ENCODE data around the gene AATK. TPM values are rescaled to one million over a fixed set of nuclear protein-coding genes. Genes with fewer than 3 reads are reported as not detected.

Gene AATK
- total and polyA plus RNA-seq, 2 donors: 0.24 to 1.9 TPM

DNA sequence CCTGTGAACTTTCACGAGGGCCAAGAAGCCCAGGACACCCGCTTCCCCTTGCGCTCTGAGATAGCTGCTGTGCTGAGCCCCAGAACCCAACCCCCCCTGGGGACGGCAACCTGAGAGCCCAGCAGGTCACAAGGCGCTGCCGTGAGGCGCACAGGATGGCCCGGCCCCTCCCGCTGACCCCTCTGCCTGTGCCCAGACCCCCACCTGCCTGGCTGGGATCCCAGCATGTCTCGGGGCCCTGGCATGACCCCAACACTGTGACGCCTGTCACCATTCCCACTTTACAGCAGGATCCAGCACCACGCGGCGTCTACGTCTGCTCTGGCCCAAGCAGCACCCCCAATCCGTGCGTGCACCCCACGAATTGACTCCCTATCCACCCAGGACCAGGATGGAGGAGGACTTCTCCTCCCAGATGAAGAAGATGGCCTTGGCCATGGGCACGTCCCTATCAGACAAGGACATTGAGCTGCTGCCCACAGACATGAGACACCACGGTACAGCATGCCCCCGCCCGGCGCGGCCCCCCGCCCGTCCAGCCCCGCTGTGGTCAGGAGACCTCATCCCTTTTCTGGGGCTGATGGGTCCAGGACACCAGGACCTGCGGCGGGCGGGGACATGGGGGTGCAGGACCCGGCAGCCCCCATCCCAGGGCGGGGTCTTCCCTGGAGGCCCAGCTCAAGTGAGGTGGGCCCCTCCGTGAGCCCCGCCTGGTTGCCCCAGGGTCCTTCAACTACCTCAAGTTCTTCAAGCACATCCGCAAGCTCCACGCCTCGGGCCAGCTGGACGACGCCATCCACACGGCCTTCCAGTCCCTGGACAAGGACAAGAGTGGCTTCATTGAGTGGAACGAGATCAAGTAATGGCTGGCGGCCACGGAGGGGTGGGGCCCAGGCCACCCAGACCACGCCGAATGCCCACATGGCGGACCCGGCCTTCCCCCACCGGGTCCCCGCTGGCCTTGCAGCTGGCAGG lies 15.1 kb upstream of the AATK start:
- H3K4me3 ChIP-seq (ENCODE audit: low read length in 2 of 2): no peak overlapping the region
- 97% methylated on average over 49 of the region's 49 CpGs for WGBS
- no peak overlapping the region for H3K27ac ChIP-seq (ENCODE audit: low read depth in 1 of 2, low read length in 1 of 2)
- H3K36me3 ChIP-seq (ENCODE audit: control insufficient read depth in 2 of 2, insufficient read depth in 2 of 2, low read length in 1 of 2): no peaks in the 10 kb centered on the region
- peaks cover 0 to 24% of the 10 kb centered on the region in 2 donors for H3K27me3 ChIP-seq (ENCODE audit: control insufficient read depth in 2 of 2, insufficient read depth in 1 of 2, low read length in 1 of 2)
- H3K9me3 ChIP-seq (ENCODE audit: control insufficient read depth in 2 of 2, insufficient read depth in 1 of 2, low read length in 1 of 2): no peaks in the 10 kb centered on the region
- H3K4me1 ChIP-seq (ENCODE audit: control insufficient read depth in 2 of 2, insufficient read depth in 2 of 2, low read length in 2 of 2): no peaks in the 10 kb centered on the region
- no peak for DNase-seq (ENCODE audit: low read depth in 6 of 9, low spot score in 9 of 9)

DNA sequence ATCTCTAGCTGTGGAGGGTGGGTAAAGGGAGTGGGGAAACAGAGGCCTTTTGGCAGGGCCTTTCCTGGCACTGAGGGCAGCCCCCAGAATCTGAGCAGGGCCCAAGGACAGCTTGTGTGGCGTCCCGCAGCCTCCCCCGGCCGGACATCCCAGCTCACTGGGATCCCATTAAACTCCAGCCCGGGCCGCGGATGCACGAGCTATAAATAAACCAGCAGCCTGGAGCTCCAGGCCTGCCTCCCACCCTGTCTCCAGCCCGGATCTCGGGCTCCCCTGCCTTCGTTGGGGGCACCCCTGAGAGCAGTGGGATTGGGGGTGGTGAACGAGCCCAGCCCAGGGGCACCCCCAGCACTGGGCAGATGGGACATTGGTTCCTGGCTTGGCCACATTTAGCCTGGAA lies 13.8 kb upstream of the AATK start:
- no peaks in the 10 kb centered on the region for H3K4me1 ChIP-seq (ENCODE audit: control insufficient read depth in 2 of 2, insufficient read depth in 2 of 2, low read length in 2 of 2)
- no peak overlapping the region for H3K27ac ChIP-seq (ENCODE audit: low read depth in 1 of 2, low read length in 1 of 2)
- no peaks in the 10 kb centered on the region for H3K9me3 ChIP-seq (ENCODE audit: control insufficient read depth in 2 of 2, insufficient read depth in 1 of 2, low read length in 1 of 2)
- DNase-seq (ENCODE audit: low read depth in 6 of 9, low spot score in 9 of 9): no peak
- H3K27me3 ChIP-seq (ENCODE audit: control insufficient read depth in 2 of 2, insufficient read depth in 1 of 2, low read length in 1 of 2): peaks cover 0 to 17% of the 10 kb centered on the region in 2 donors
- 94% methylated on average over 12 of the region's 12 CpGs for WGBS
- no peak overlapping the region for H3K4me3 ChIP-seq (ENCODE audit: low read length in 2 of 2)
- no peaks in the 10 kb centered on the region for H3K36me3 ChIP-seq (ENCODE audit: control insufficient read depth in 2 of 2, insufficient read depth in 2 of 2, low read length in 1 of 2)

DNA sequence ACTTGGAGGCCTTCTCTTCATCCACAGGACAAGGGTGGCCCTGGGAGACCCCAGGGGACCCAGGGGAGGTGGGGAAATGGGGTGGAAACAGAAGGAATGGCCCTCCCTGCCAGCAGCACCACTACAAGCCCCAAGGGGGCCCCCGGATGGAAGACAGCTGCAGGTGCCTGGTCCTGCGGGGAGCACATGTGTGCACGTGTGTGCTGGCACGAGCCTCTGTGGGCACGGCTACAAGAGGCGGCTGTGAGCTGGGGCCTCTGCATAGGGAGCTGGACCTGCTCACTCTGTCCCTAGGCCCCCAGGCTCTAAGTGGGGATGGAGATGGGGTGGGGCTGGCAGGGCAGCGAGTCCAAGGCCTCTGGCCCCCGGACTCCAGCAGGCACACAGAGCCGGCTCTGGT lies 13.2 kb upstream of the AATK start:
- Histone ChIP-seq H3K9me3 (ENCODE audit: control insufficient read depth in 2 of 2, insufficient read depth in 1 of 2, low read length in 1 of 2) (no peaks in the 10 kb centered on the region), H3K27ac (ENCODE audit: low read depth in 1 of 2, low read length in 1 of 2) (no peak overlapping the region), H3K27me3 (ENCODE audit: control insufficient read depth in 2 of 2, insufficient read depth in 1 of 2, low read length in 1 of 2) (peaks cover 0 to 11% of the 10 kb centered on the region in 2 donors), H3K4me3 (ENCODE audit: low read length in 2 of 2) (no peak overlapping the region), H3K4me1 (ENCODE audit: control insufficient read depth in 2 of 2, insufficient read depth in 2 of 2, low read length in 2 of 2) (no peaks in the 10 kb centered on the region), H3K36me3 (ENCODE audit: control insufficient read depth in 2 of 2, insufficient read depth in 2 of 2, low read length in 1 of 2) (no peaks in the 10 kb centered on the region)
- WGBS: 93% methylated on average over 9 of the region's 9 CpGs
- no peak for DNase-seq (ENCODE audit: low read depth in 6 of 9, low spot score in 9 of 9)

DNA sequence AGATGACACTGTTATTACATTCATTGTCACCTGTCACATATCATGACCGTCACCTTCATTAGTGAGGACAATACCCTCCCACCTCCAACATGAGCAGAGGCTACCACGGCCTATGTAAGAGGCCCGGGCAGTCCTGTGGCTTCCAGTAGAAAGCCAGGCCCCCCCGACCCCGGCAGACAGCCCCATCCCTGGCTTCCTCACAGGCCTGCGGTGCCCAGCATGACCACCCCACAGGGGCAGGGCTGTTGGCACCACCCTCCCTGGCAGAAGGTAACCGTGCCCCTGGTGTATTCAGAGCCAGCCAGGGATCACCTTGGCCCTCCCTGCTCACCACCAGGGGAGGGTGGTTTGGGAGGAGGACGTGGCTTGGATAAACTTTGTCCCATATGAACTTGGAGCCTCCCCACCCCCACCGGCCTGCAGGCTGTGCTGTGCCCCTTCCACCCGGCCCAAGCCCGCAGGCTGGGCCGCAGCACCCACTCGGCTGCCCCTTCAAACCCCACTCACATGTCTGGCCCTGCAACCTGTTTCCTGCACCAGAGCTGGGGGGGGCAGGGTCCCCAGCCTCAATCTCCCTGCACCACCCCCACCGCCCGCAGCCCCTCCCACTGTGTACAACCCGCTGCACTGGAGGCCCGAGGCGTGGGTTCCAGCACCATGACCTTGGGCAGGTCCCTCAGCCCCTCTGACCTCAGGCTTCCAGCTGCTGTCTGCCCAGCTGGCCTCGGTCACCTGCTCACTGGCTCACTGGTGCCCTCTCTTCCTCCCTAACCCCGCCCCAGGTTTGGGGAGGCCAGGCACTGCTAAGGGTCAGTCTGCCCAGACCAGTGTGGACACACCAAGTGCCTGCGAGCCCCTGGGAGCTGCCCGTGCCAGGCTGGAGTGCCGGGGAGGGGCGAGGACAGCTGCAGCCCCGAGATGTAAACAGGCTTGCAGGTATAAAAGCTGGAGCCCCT lies 12.4 kb upstream of the AATK start:
- WGBS: 95% methylated on average over 25 of the region's 25 CpGs
- no peak overlapping the region for H3K4me3 ChIP-seq (ENCODE audit: low read length in 2 of 2)

DNA sequence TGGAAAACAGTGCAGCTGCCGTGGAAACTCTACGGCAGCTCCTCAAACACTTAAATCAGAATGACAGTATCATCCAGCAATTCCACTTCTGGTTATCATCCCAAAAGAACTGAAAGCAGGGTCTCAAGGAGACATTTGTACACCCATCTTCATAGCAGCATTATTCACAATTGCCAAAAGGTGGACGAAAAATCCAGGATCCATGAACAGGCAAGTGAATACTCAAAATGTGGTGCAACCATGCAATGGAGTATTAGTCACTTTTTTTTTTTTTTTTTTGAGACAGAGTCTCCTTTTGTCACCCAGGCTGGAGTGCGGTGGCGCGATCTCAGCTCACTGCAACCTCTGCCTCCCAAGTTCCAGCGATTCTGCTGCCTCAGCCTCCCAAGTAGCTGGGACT lies 10.6 kb upstream of the AATK start:
- Histone ChIP-seq H3K27me3 (ENCODE audit: control insufficient read depth in 2 of 2, insufficient read depth in 1 of 2, low read length in 1 of 2) (no peaks in the 10 kb centered on the region), H3K4me3 (ENCODE audit: low read length in 2 of 2) (no peak overlapping the region), H3K9me3 (ENCODE audit: control insufficient read depth in 2 of 2, insufficient read depth in 1 of 2, low read length in 1 of 2) (no peaks in the 10 kb centered on the region), H3K27ac (ENCODE audit: low read depth in 1 of 2, low read length in 1 of 2) (no peak overlapping the region), H3K4me1 (ENCODE audit: control insufficient read depth in 2 of 2, insufficient read depth in 2 of 2, low read length in 2 of 2) (no peaks in the 10 kb centered on the region), H3K36me3 (ENCODE audit: control insufficient read depth in 2 of 2, insufficient read depth in 2 of 2, low read length in 1 of 2) (no peaks in the 10 kb centered on the region)
- DNase-seq (ENCODE audit: low read depth in 6 of 9, low spot score in 9 of 9): no peak
- over 99% methylated on average over 7 of the region's 7 CpGs for WGBS

More for the DNA sequence above, 12.4 kb upstream of the AATK start:
- H3K36me3 ChIP-seq (ENCODE audit: control insufficient read depth in 2 of 2, insufficient read depth in 2 of 2, low read length in 1 of 2): no peaks in the 10 kb centered on the region
- no peaks in the 10 kb centered on the region for H3K4me1 ChIP-seq (ENCODE audit: control insufficient read depth in 2 of 2, insufficient read depth in 2 of 2, low read length in 2 of 2)
- no peak overlapping the region for H3K27ac ChIP-seq (ENCODE audit: low read depth in 1 of 2, low read length in 1 of 2)
- DNase-seq (ENCODE audit: low read depth in 6 of 9, low spot score in 9 of 9): no peak
- peaks cover 0 to 3% of the 10 kb centered on the region in 2 donors for H3K27me3 ChIP-seq (ENCODE audit: control insufficient read depth in 2 of 2, insufficient read depth in 1 of 2, low read length in 1 of 2)
- no peaks in the 10 kb centered on the region for H3K9me3 ChIP-seq (ENCODE audit: control insufficient read depth in 2 of 2, insufficient read depth in 1 of 2, low read length in 1 of 2)

DNA sequence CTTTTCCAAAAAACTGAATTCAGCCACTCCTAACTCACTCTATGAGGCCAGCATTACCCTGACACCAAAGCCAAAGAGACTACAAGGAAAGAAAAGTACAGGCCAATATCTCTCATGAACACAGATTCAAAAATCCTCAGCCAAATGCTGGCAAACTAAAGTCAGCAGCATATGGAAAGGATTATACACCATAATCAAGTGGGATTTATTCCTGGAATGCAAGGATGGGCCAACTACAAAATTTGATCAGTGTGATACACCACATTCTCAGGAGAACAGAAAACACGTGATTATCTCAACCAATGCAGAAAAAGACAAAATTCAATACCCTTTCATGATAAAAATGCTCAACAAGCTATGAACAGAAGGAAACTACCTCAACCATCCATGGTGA lies 7.7 kb upstream of the AATK start:
- 96% methylated on average over 1 of the region's 1 CpG for WGBS
- H3K4me3 ChIP-seq (ENCODE audit: low read length in 2 of 2): no peak overlapping the region
- no peaks in the 10 kb centered on the region for H3K36me3 ChIP-seq (ENCODE audit: control insufficient read depth in 2 of 2, insufficient read depth in 2 of 2, low read length in 1 of 2)
- no peak overlapping the region for H3K27ac ChIP-seq (ENCODE audit: low read depth in 1 of 2, low read length in 1 of 2)
- H3K4me1 ChIP-seq (ENCODE audit: control insufficient read depth in 2 of 2, insufficient read depth in 2 of 2, low read length in 2 of 2): no peaks in the 10 kb centered on the region
- DNase-seq (ENCODE audit: low read depth in 6 of 9, low spot score in 9 of 9): no peak
- H3K9me3 ChIP-seq (ENCODE audit: control insufficient read depth in 2 of 2, insufficient read depth in 1 of 2, low read length in 1 of 2): no peaks in the 10 kb centered on the region
- H3K27me3 ChIP-seq (ENCODE audit: control insufficient read depth in 2 of 2, insufficient read depth in 1 of 2, low read length in 1 of 2): no peaks in the 10 kb centered on the region

DNA sequence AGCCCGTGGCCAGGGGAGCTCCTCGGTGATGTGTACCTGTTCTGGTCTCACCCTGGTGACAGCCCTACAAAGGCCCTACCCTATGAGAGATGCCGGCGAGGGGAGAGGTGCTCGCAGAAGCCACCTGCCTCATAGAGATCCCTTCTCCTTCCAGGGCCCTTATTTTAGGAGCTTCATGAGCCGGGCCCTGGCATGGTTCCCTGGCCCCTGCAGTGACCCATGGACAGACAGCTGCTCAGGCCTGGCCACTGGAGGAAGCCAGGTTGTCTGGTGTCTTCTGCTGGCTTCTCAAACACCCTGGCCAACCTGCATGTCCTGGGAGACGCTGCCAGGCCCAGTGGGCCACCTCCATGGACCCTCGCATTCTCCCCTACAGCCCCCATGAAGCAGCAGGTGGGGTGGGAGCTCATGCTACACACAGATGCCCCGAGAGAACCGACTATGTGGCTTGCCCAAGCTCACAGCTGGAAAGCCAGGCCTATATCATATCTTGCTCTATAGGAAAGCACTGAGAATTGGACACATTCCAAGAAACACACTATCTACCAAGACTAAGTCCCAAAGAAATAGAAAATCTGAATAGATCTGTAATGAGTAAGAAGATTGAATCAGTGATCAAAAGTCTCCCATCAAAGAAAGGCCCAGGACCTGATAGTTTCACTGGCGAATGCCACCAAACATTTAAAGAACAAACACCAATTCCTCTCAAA lies 7.2 kb upstream of the AATK start:
- no peaks in the 10 kb centered on the region for H3K4me1 ChIP-seq (ENCODE audit: control insufficient read depth in 2 of 2, insufficient read depth in 2 of 2, low read length in 2 of 2)
- H3K4me3 ChIP-seq (ENCODE audit: low read length in 2 of 2): no peak overlapping the region
- H3K27ac ChIP-seq (ENCODE audit: low read depth in 1 of 2, low read length in 1 of 2): no peak overlapping the region
- H3K27me3 ChIP-seq (ENCODE audit: control insufficient read depth in 2 of 2, insufficient read depth in 1 of 2, low read length in 1 of 2): peaks cover 0 to 4% of the 10 kb centered on the region in 2 donors
- WGBS: 94% methylated on average over 11 of the region's 11 CpGs
- no peak for DNase-seq (ENCODE audit: low read depth in 6 of 9, low spot score in 9 of 9)
- H3K36me3 ChIP-seq (ENCODE audit: control insufficient read depth in 2 of 2, insufficient read depth in 2 of 2, low read length in 1 of 2): no peaks in the 10 kb centered on the region
- H3K9me3 ChIP-seq (ENCODE audit: control insufficient read depth in 2 of 2, insufficient read depth in 1 of 2, low read length in 1 of 2): no peaks in the 10 kb centered on the region

DNA sequence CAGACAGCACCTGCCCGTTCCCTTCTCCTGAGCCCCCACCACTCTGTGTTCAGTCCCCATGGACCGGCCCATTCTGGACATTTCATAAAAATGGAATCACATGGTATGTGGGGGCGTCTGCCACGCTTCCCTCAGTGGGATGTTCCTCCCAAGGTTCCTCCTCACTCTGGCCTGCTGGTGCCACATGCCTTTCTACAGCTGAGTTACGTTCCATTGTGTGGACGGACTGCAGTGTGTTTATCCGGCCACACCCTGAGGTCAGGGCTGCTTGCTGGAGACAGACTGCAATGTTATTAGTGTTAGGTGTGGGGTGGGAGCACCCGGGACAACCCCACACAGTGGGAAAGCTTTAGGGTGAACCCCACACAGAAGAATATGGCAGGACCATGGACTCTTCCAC lies 5.9 kb upstream of the AATK start:
- peaks cover 5 to 17% of the 10 kb centered on the region in 2 donors for H3K27me3 ChIP-seq (ENCODE audit: control insufficient read depth in 2 of 2, insufficient read depth in 1 of 2, low read length in 1 of 2)

More for the DNA sequence above, 5.9 kb upstream of the AATK start:
- no peaks in the 10 kb centered on the region for H3K4me1 ChIP-seq (ENCODE audit: control insufficient read depth in 2 of 2, insufficient read depth in 2 of 2, low read length in 2 of 2)
- H3K9me3 ChIP-seq (ENCODE audit: control insufficient read depth in 2 of 2, insufficient read depth in 1 of 2, low read length in 1 of 2): peaks cover 0 to under 1% of the 10 kb centered on the region in 2 donors
- no peak overlapping the region for H3K27ac ChIP-seq (ENCODE audit: low read depth in 1 of 2, low read length in 1 of 2)
- no peaks in the 10 kb centered on the region for H3K36me3 ChIP-seq (ENCODE audit: control insufficient read depth in 2 of 2, insufficient read depth in 2 of 2, low read length in 1 of 2)
- WGBS: 94% methylated on average over 8 of the region's 8 CpGs
- H3K4me3 ChIP-seq (ENCODE audit: low read length in 2 of 2): no peak overlapping the region
- DNase-seq (ENCODE audit: low read depth in 6 of 9, low spot score in 9 of 9): no peak

Measured in thymus (tissue), 11 donors.